KMS-11 (cell line): Measurements from ENCODE around the gene GPR176.

ENCODE experiments used
- H2AFZ ChIP-seq: fragments of 200-600 bp; sonication (generic); 2 replicates; pipeline ENCODE4 v1.6.1; 2016; ENCODE audit warnings: antibody characterized with exemption, mixed run types, low read depth
- H3K27ac ChIP-seq: fragments of 200-600 bp; sonication (generic); 2 replicates; pipeline ENCODE4 v1.6.1; 2016; ENCODE audit warnings: mild to moderate bottlenecking, mixed run types
- H3K27me3 ChIP-seq: fragments of 200-600 bp; sonication (generic); 2 replicates; pipeline ENCODE4 v1.6.1; 2017; ENCODE audit warnings: mild to moderate bottlenecking, low read depth, mixed run types, moderate library complexity; ENCODE audit not compliant: insufficient read depth
- H3K36me3 ChIP-seq: fragments of 200-600 bp; sonication (generic); 2 replicates; pipeline ENCODE4 v1.6.1; 2017; ENCODE audit warnings: mild to moderate bottlenecking, mixed run types; ENCODE audit not compliant: insufficient read depth
- H3K4me1 ChIP-seq: fragments of 200-600 bp; sonication (generic); 2 replicates; pipeline ENCODE4 v1.6.1; 2016; ENCODE audit warnings: mild to moderate bottlenecking, low read depth, mixed run types; ENCODE audit not compliant: poor library complexity, severe bottlenecking
- H3K4me2 ChIP-seq: fragments of 200-600 bp; sonication (generic); 2 replicates; pipeline ENCODE4 v1.7.0; 2016; ENCODE audit warnings: mild to moderate bottlenecking, mixed run types
- H3K4me3 ChIP-seq: fragments of 200-600 bp; sonication (generic); IDR thresholded peaks from 2 replicates; pipeline ENCODE4 v1.6.1; 2017; ENCODE audit warnings: low read depth, low read length, mixed read lengths; ENCODE audit not compliant: insufficient read depth
- H3K79me2 ChIP-seq: fragments of 200-600 bp; sonication (generic); 2 replicates; pipeline ENCODE4 v1.6.1; 2016; ENCODE audit warnings: low read depth, mixed run types; ENCODE audit not compliant: insufficient read depth
- H3K9ac ChIP-seq: fragments of 200-600 bp; sonication (generic); 2 replicates; pipeline ENCODE4 v1.6.1; 2016; ENCODE audit warnings: mild to moderate bottlenecking, mixed run types
- H4K20me1 ChIP-seq: fragments of 200-600 bp; sonication (generic); 2 replicates; pipeline ENCODE4 v1.6.1; 2016; ENCODE audit warnings: mild to moderate bottlenecking, mixed run types; ENCODE audit not compliant: insufficient read depth
- TF ChIP-seq, protein P1 (sequence below): fragments of 200-600 bp; sonication (generic); conservative IDR thresholded peaks from 2 replicates; pipeline ENCODE4 v1.6.1; 2017; ENCODE audit warnings: low read depth, mild to moderate bottlenecking, antibody characterized with exemption, low read length, moderate library complexity, mixed read lengths

Gene GPR176

GRCh38 chr15:39770748-39771689 is 149.0 kb downstream of the GPR176 start:
- H3K9ac ChIP-seq: no peak overlapping the region
- no peaks in the 10 kb centered on the region for H4K20me1 ChIP-seq
- H3K4me2 ChIP-seq: no peak overlapping the region
- no peaks in the 10 kb centered on the region for H3K4me1 ChIP-seq
- H3K4me3 ChIP-seq: no peak overlapping the region
- no peak overlapping the region for H2AFZ ChIP-seq
- H3K27ac ChIP-seq: no peak overlapping the region
- no peaks in the 10 kb centered on the region for H3K27me3 ChIP-seq
- TF ChIP-seq, protein P1, sequence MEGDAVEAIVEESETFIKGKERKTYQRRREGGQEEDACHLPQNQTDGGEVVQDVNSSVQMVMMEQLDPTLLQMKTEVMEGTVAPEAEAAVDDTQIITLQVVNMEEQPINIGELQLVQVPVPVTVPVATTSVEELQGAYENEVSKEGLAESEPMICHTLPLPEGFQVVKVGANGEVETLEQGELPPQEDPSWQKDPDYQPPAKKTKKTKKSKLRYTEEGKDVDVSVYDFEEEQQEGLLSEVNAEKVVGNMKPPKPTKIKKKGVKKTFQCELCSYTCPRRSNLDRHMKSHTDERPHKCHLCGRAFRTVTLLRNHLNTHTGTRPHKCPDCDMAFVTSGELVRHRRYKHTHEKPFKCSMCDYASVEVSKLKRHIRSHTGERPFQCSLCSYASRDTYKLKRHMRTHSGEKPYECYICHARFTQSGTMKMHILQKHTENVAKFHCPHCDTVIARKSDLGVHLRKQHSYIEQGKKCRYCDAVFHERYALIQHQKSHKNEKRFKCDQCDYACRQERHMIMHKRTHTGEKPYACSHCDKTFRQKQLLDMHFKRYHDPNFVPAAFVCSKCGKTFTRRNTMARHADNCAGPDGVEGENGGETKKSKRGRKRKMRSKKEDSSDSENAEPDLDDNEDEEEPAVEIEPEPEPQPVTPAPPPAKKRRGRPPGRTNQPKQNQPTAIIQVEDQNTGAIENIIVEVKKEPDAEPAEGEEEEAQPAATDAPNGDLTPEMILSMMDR: no peak
- no peaks in the 10 kb centered on the region for H3K36me3 ChIP-seq
- no peaks in the 10 kb centered on the region for H3K79me2 ChIP-seq

- Histone ChIP-seq H3K27me3 (no peaks in the 10 kb centered on the region), H2AFZ (no peak overlapping the region), H3K4me1 (no peaks in the 10 kb centered on the region), H3K36me3 (no peaks in the 10 kb centered on the region), H4K20me1 (no peaks in the 10 kb centered on the region), H3K79me2 (no peaks in the 10 kb centered on the region), H3K27ac (no peak overlapping the region), H3K9ac (no peak overlapping the region), H3K4me3 (no peak overlapping the region), H3K4me2 (no peak overlapping the region)
- TF ChIP-seq, protein P1: no peak
Observed at GRCh38 chr15:39767921-39768320, 152.1 kb downstream of the GPR176 start.

- no peak overlapping the region for H3K9ac ChIP-seq
- no peak overlapping the region for H2AFZ ChIP-seq
- TF ChIP-seq, protein P1: no peak
- H3K27ac ChIP-seq: no peak overlapping the region
- H3K79me2 ChIP-seq: no peaks in the 10 kb centered on the region
- no peaks in the 10 kb centered on the region for H4K20me1 ChIP-seq
- H3K4me2 ChIP-seq: no peak overlapping the region
- no peaks in the 10 kb centered on the region for H3K4me1 ChIP-seq
- no peak overlapping the region for H3K4me3 ChIP-seq
- H3K27me3 ChIP-seq: no peaks in the 10 kb centered on the region
- no peaks in the 10 kb centered on the region for H3K36me3 ChIP-seq
Observed at GRCh38 chr15:39761006-39761405, 159.1 kb downstream of the GPR176 start.

- H2AFZ ChIP-seq: no peak overlapping the region
Observed at GRCh38 chr15:39756806-39757522, 163.1 kb downstream of the GPR176 start.

More at GRCh38 chr15:39756806-39757522, 163.1 kb downstream of the GPR176 start:
- Histone ChIP-seq H3K4me1 (no peaks in the 10 kb centered on the region), H3K9ac (no peak overlapping the region), H3K36me3 (no peaks in the 10 kb centered on the region), H3K4me2 (no peak overlapping the region), H3K4me3 (no peak overlapping the region), H3K79me2 (no peaks in the 10 kb centered on the region), H3K27ac (no peak overlapping the region), H4K20me1 (no peaks in the 10 kb centered on the region), H3K27me3 (no peaks in the 10 kb centered on the region)
- TF ChIP-seq, protein P1: peak; percentile 78
